Endodermal cell (in vitro differentiated cells): Measurements from ENCODE around the gene SNTA1. TPM values are rescaled to one million over a fixed set of nuclear protein-coding genes. Genes with fewer than 3 reads are reported as not detected.
"Not testable (repeated sequence)": the region's sequence is repeated elsewhere in the genome, so short reads cannot be mapped to it uniquely, and the experiment has no call there.

Source experiments
- DNase-seq: peaks from one replicate; pipeline ENCODE4 v3.0.0-alpha.2; 2017
- H3K27ac ChIP-seq: 2 replicates; pipeline ENCODE4 v1.5.1; 2013; ENCODE audit warnings: mild to moderate bottlenecking, low read depth, low read length, moderate library complexity
- H3K27me3 ChIP-seq: 2 replicates; pipeline ENCODE4 v1.6.1; 2013; ENCODE audit warnings: mild to moderate bottlenecking, low read length, moderate library complexity; ENCODE audit not compliant: insufficient read depth, control insufficient read depth, poor library complexity, severe bottlenecking
- H3K36me3 ChIP-seq: 2 replicates; pipeline ENCODE4 v1.7.0; 2013; ENCODE audit warnings: mild to moderate bottlenecking, low read length, moderate library complexity; ENCODE audit not compliant: control insufficient read depth, insufficient read depth
- H3K4me1 ChIP-seq: one replicate; pipeline ENCODE4 v1.7.0; 2013; ENCODE audit warnings: low read length; ENCODE audit not compliant: control insufficient read depth, insufficient read depth
- H3K4me3 ChIP-seq: 2 replicates; pipeline ENCODE4 v1.5.1; 2013; ENCODE audit warnings: mild to moderate bottlenecking, low read length, moderate library complexity
- H3K9ac ChIP-seq: 2 replicates; pipeline ENCODE4 v1.6.1; 2013; ENCODE audit warnings: mild to moderate bottlenecking, low read length, moderate library complexity; ENCODE audit not compliant: poor library complexity, severe bottlenecking; ENCODE audit errors: extremely low read depth
- H3K9me3 ChIP-seq: 2 replicates; pipeline ENCODE4 v1.6.1; 2013; ENCODE audit warnings: mild to moderate bottlenecking, low read length, moderate library complexity; ENCODE audit not compliant: control insufficient read depth
- H3K27ac Mint-ChIP-seq: 2 replicates; pipeline ENCODE4 v1.8.0; 2020; ENCODE audit warnings: mixed read lengths
- H3K27me3 Mint-ChIP-seq: 2 replicates; pipeline ENCODE4 v1.8.0; 2021; ENCODE audit warnings: mild to moderate bottlenecking, mixed read lengths; ENCODE audit not compliant: insufficient read depth
- H3K36me3 Mint-ChIP-seq: 2 replicates; pipeline ENCODE4 v1.8.0; 2020; ENCODE audit warnings: low read depth, mixed read lengths
- H3K4me1 Mint-ChIP-seq: 2 replicates; pipeline ENCODE4 v1.8.0; 2020; ENCODE audit warnings: mixed read lengths
- H3K4me3 Mint-ChIP-seq: 2 replicates; pipeline ENCODE4 v1.8.0; 2020; ENCODE audit warnings: mild to moderate bottlenecking, moderate library complexity, mixed read lengths
- H3K9me3 Mint-ChIP-seq: 2 replicates; pipeline ENCODE4 v1.8.0; 2020; ENCODE audit warnings: mild to moderate bottlenecking, mixed read lengths
- CTCF ChIP-seq: fragments of 200-600 bp; sonication (generic); conservative IDR thresholded peaks from 2 replicates; pipeline ENCODE4 v1.5.0; 2021; ENCODE audit warnings: antibody characterized with exemption, mild to moderate bottlenecking
- WGBS, 2 experiments: methylation state at CpG; one replicate each; pipeline versions ENCODE4 v1.1.5 to v1.1.7; 2013; ENCODE audit warnings: missing lambda C conversion rate in 2 of 2, mixed read lengths in 1 of 2; ENCODE audit not compliant: insufficient coverage in 1 of 2, insufficient read length in 1 of 2; 5-methylcytosine and 5-hydroxymethylcytosine counted together
- total RNA-seq, 2 donors: library from RNA; stranded (reverse); fragmentation: NEBNext Ultra II Directional in 1 of 2; extraction: Animal tissue kit (Norgen Biotek cat#: 25700) in 1 of 2; gene quantifications; 2 replicates in 1 of 2; 3 replicates in 1 of 2; pipeline ENCODE4 v1.2.1, GENCODE V29; 2021

SNTA1 gene
- total RNA-seq, 2 donors from 2014 or later, result 4.6 to 8.2 TPM

- Histone ChIP-seq H3K27me3 (no peaks in the 10 kb centered on the region), H3K36me3 (no peaks in the 10 kb centered on the region), H3K27ac (no peak overlapping the region), H3K9ac (no peak overlapping the region), H3K4me1 (no peaks in the 10 kb centered on the region), H3K4me3 (no peak overlapping the region), H3K9me3 (no peaks in the 10 kb centered on the region)
- 90 to 91% methylated on average over 5 of the region's 5 CpGs for WGBS, 2 experiments
- Mint-ChIP-seq H3K27ac (no peak overlapping the region), H3K9me3 (peaks cover 2% of the 10 kb centered on the region), H3K4me1 (no peaks in the 10 kb centered on the region), H3K36me3 (peaks cover 11% of the 10 kb centered on the region), H3K4me3 (no peak overlapping the region), H3K27me3 (no peaks in the 10 kb centered on the region)
- no peak for TF ChIP-seq CTCF
- no peak for DNase-seq
These were observed 11.7 kb downstream of the SNTA1 start for GRCh38 chr20:33431797-33432381.

GRCh38 chr20:33423875-33424274 lies 19.7 kb downstream of the SNTA1 start:
- not testable (repeated sequence) for H3K36me3 ChIP-seq, H3K4me3 Mint-ChIP-seq, H3K27me3 ChIP-seq, H3K9me3 ChIP-seq, H3K9me3 Mint-ChIP-seq, H3K27me3 Mint-ChIP-seq, H3K27ac ChIP-seq, DNase-seq, H3K9ac ChIP-seq, H3K4me1 Mint-ChIP-seq, H3K36me3 Mint-ChIP-seq, H3K27ac Mint-ChIP-seq, H3K4me3 ChIP-seq, H3K4me1 ChIP-seq
- 95 to 98% methylated on average over 11 of the region's 11 CpGs for WGBS, 2 experiments

GRCh38 chr20:33423141-33423834 lies 20.3 kb downstream of the SNTA1 start:
- no peak for DNase-seq
- Histone ChIP-seq H3K27ac (no peak overlapping the region), H3K36me3 (no peaks in the 10 kb centered on the region), H3K4me1 (no peaks in the 10 kb centered on the region), H3K27me3 (no peaks in the 10 kb centered on the region), H3K9me3 (no peaks in the 10 kb centered on the region), H3K4me3 (no peak overlapping the region), H3K9ac (no peak overlapping the region)
- Mint-ChIP-seq H3K27ac (no peak overlapping the region), H3K36me3 (no peaks in the 10 kb centered on the region), H3K4me3 (no peak overlapping the region), H3K27me3 (no peaks in the 10 kb centered on the region), H3K9me3 (no peaks in the 10 kb centered on the region), H3K4me1 (peaks cover 4% of the 10 kb centered on the region)
- 80 to 85% methylated on average over 4 to 7 of the region's 7 CpGs for WGBS, 2 experiments
- TF ChIP-seq CTCF, result no peak
